Liver (tissue), 3 donors: ENCODE data around the gene FAM227B.

Experiments used
- EGR1 ChIP-seq, 2 donors: IDR thresholded peaks; 2 replicates each; pipeline ENCODE4 v1.6.1; 2016 to 2018; ENCODE audit warnings: antibody characterized with exemption in 2 of 2, low read depth in 2 of 2
- GABPA ChIP-seq, 2 donors: IDR thresholded peaks in 1 of 2; conservative IDR thresholded peaks in 1 of 2; 2 replicates each; pipeline ENCODE4 v1.6.1; 2016; ENCODE audit warnings: antibody characterized with exemption in 2 of 2, mild to moderate bottlenecking in 1 of 2, moderate library complexity in 1 of 2
- JUND ChIP-seq, 2 donors: IDR thresholded peaks; 2 replicates each; pipeline ENCODE4 v1.6.1; 2016; ENCODE audit warnings: antibody characterized with exemption in 2 of 2
- RAD21 ChIP-seq, 2 donors: IDR thresholded peaks; 2 replicates each; pipeline ENCODE4 v1.6.1; 2016; ENCODE audit warnings: antibody characterized with exemption in 2 of 2, mild to moderate bottlenecking in 2 of 2
- SP1 ChIP-seq: IDR thresholded peaks from 2 replicates; pipeline ENCODE4 v1.6.1; 2018; ENCODE audit warnings: antibody characterized with exemption, mild to moderate bottlenecking
- TAF1 ChIP-seq: conservative IDR thresholded peaks from 2 replicates; pipeline ENCODE4 v1.6.1; 2016; ENCODE audit warnings: antibody characterized with exemption, mild to moderate bottlenecking
- TF ChIP-seq, protein P1 (sequence below): fragments of 150-350 bp; IDR thresholded peaks from 2 replicates; pipeline ENCODE4 v1.5.1; 2017; ENCODE audit warnings: improper control_type of control experiment, low read depth, low read length; ENCODE audit not compliant: missing input control
- TF ChIP-seq, protein P2 (sequence below): IDR thresholded peaks from 2 replicates; pipeline ENCODE4 v1.6.1; 2016; ENCODE audit warnings: antibody characterized with exemption
- TF ChIP-seq, protein P3 (sequence below): IDR thresholded peaks from 2 replicates; pipeline ENCODE4 v1.6.1; 2016; ENCODE audit warnings: antibody characterized with exemption, mild to moderate bottlenecking
- donor health status: healthy.
- donor health status: healthy.

DNA sequence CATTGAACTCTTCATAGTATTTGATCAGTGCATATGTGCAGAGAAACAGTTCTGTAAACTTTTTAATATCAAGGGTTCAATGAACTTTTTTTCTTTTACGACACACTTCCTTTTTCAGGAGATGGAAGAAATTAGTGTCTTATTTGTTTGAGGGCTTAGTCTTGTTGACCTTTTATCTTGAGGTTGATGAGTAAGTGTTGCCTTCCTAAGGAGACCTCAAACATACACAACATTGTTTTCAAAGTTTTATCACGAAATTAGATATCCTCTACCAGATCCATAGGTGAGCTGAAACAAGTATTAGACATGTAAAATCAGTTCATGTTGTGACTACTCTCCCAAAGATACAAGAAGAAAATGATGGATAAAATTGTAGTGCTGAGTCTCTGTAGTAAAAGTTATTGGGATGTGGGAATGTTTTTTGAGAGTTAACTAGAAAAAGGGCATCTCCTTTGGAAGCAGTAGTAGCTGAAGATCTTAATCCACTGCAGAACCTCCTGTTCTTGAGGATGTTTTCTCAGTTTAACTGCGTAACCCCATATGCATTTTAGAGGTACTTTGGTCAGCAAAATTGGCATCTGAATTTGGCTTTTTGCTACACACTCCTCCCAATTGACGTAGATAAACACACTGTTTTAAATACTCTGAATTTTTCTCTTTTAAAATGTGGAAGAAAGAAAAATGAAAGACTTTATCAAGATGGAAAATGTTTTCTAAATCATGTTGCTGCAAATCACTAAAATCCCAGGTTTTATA is 333.8 kb downstream of the FAM227B start:
- TF ChIP-seq, protein P1, sequence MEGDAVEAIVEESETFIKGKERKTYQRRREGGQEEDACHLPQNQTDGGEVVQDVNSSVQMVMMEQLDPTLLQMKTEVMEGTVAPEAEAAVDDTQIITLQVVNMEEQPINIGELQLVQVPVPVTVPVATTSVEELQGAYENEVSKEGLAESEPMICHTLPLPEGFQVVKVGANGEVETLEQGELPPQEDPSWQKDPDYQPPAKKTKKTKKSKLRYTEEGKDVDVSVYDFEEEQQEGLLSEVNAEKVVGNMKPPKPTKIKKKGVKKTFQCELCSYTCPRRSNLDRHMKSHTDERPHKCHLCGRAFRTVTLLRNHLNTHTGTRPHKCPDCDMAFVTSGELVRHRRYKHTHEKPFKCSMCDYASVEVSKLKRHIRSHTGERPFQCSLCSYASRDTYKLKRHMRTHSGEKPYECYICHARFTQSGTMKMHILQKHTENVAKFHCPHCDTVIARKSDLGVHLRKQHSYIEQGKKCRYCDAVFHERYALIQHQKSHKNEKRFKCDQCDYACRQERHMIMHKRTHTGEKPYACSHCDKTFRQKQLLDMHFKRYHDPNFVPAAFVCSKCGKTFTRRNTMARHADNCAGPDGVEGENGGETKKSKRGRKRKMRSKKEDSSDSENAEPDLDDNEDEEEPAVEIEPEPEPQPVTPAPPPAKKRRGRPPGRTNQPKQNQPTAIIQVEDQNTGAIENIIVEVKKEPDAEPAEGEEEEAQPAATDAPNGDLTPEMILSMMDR: no peak
- TF ChIP-seq, protein P2, sequence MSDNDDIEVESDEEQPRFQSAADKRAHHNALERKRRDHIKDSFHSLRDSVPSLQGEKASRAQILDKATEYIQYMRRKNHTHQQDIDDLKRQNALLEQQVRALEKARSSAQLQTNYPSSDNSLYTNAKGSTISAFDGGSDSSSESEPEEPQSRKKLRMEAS: no peak
- TF ChIP-seq SP1 (no peak), TAF1 (no peak), RAD21 (IDR thresholded peaks at IDR 0.05) (no peak), GABPA (IDR thresholded peaks at IDR 0.05 in 1 of 2, conservative IDR thresholded peaks at IDR 0.05 in 1 of 2) (no peak), JUND (IDR thresholded peaks at IDR 0.05) (no peak), EGR1 (IDR thresholded peaks at IDR 0.05; ENCODE audit: low read depth in 2 of 2) (no peak)
- TF ChIP-seq, protein P3, sequence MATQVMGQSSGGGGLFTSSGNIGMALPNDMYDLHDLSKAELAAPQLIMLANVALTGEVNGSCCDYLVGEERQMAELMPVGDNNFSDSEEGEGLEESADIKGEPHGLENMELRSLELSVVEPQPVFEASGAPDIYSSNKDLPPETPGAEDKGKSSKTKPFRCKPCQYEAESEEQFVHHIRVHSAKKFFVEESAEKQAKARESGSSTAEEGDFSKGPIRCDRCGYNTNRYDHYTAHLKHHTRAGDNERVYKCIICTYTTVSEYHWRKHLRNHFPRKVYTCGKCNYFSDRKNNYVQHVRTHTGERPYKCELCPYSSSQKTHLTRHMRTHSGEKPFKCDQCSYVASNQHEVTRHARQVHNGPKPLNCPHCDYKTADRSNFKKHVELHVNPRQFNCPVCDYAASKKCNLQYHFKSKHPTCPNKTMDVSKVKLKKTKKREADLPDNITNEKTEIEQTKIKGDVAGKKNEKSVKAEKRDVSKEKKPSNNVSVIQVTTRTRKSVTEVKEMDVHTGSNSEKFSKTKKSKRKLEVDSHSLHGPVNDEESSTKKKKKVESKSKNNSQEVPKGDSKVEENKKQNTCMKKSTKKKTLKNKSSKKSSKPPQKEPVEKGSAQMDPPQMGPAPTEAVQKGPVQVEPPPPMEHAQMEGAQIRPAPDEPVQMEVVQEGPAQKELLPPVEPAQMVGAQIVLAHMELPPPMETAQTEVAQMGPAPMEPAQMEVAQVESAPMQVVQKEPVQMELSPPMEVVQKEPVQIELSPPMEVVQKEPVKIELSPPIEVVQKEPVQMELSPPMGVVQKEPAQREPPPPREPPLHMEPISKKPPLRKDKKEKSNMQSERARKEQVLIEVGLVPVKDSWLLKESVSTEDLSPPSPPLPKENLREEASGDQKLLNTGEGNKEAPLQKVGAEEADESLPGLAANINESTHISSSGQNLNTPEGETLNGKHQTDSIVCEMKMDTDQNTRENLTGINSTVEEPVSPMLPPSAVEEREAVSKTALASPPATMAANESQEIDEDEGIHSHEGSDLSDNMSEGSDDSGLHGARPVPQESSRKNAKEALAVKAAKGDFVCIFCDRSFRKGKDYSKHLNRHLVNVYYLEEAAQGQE: no peak
